ENCODE data around the gene ADD3. TPM values are rescaled to one million over a fixed set of nuclear protein-coding genes. Genes with fewer than 3 reads are reported as not detected.

The ADD3 gene
- total and polyA plus RNA-seq, 2 donors (not counting 3 experiments of a cell fraction or from before 2014, with no cell fraction given) = 14.9 to 55.2 TPM

DNA sequence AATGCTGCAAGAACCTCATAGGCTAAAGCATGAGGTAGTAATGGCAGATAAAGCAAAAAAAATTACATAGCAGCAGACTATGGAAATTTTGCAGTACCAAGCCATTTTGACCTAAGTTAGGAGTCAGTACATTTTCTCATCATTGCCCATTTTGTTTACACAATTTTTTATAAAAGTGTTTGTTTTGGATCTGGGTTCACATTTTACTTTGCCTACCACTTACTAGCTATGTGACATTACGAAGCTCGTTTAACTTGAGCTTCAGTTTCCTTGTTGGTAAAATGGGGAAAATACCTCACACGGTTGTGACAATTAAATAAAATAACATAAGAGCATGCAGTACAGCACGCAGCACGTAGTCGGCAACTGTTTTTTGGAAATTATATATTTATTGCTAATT, 99.6 kb downstream of the ADD3 start:
- H4K20me1 ChIP-seq (replicated peaks; ENCODE audit: control insufficient read depth, extremely low read depth, insufficient read depth, low read length) = no peaks in the 10 kb centered on the region
- intact Hi-C loops (cut with micrococcal nuclease) = no loop called here
- no peaks in the 10 kb centered on the region for H3K9me3 ChIP-seq (replicated peaks; ENCODE audit: control insufficient read depth, insufficient read depth, low read length)
- no peak overlapping the region for H3K4me2 ChIP-seq (ENCODE audit: insufficient read depth, low read length)
- H3K79me2 ChIP-seq (ENCODE audit: control insufficient read depth, insufficient read depth, low read length) = no peaks in the 10 kb centered on the region
- no peak for DNase-seq (ENCODE audit: low read depth, low spot score)
- no peaks in the 10 kb centered on the region for H3K27me3 ChIP-seq (ENCODE audit: control insufficient read depth in 2 of 2, insufficient read depth in 2 of 2, low read length in 2 of 2)
- no peaks in the 10 kb centered on the region for H3K4me1 ChIP-seq (ENCODE audit: control insufficient read depth, extremely low read depth, insufficient read depth, low read length)
- dilution Hi-C loops (cut with MboI; ENCODE audit: extremely low pct_ligation_motif_present, low sequenced_read_pairs) = no loop called here
- no peak for FAIRE-seq
- POLR2A ChIA-PET = no interaction called here
- no peaks in the 10 kb centered on the region for H3K9me1 ChIP-seq (replicated peaks; ENCODE audit: control insufficient read depth, extremely low read depth, insufficient read depth, low read length)
- TF ChIP-seq POLR2AphosphoS5 (IDR thresholded peaks at IDR 0.05; ENCODE audit: insufficient read depth, low read depth, low read length) (no peak), GATA2 (IDR thresholded peaks at IDR 0.05; ENCODE audit: insufficient read depth, insufficient read length, low read depth, low read length) (no peak), JUN (IDR thresholded peaks at IDR 0.05; ENCODE audit: borderline replicate concordance, insufficient read depth, insufficient read length, low read depth) (no peak), MYC (IDR thresholded peaks at IDR 0.05; ENCODE audit: low read depth, low read length) (no peak), EZH2 (IDR thresholded peaks at IDR 0.05; ENCODE audit: borderline replicate concordance, low read depth, low read length, severe bottlenecking) (no peak), POLR2A (IDR thresholded peaks at IDR 0.05; ENCODE audit: low read depth, low read length) (no peak), FOS (IDR thresholded peaks at IDR 0.05; ENCODE audit: borderline replicate concordance, insufficient read depth, low read length) (no peak)
- TF ChIP-seq, protein P1, sequence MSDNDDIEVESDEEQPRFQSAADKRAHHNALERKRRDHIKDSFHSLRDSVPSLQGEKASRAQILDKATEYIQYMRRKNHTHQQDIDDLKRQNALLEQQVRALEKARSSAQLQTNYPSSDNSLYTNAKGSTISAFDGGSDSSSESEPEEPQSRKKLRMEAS (IDR thresholded peaks at IDR 0.05; ENCODE audit: insufficient read depth, insufficient read length) = no peak
- TF ChIP-seq, protein P2, sequence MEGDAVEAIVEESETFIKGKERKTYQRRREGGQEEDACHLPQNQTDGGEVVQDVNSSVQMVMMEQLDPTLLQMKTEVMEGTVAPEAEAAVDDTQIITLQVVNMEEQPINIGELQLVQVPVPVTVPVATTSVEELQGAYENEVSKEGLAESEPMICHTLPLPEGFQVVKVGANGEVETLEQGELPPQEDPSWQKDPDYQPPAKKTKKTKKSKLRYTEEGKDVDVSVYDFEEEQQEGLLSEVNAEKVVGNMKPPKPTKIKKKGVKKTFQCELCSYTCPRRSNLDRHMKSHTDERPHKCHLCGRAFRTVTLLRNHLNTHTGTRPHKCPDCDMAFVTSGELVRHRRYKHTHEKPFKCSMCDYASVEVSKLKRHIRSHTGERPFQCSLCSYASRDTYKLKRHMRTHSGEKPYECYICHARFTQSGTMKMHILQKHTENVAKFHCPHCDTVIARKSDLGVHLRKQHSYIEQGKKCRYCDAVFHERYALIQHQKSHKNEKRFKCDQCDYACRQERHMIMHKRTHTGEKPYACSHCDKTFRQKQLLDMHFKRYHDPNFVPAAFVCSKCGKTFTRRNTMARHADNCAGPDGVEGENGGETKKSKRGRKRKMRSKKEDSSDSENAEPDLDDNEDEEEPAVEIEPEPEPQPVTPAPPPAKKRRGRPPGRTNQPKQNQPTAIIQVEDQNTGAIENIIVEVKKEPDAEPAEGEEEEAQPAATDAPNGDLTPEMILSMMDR (IDR thresholded peaks at IDR 0.05; ENCODE audit: extremely low read depth in 1 of 2, insufficient read depth in 1 of 2, low read depth in 1 of 2, low read length in 2 of 2) = no peak
- H3K36me3 ChIP-seq (ENCODE audit: control insufficient read depth in 2 of 2, extremely low read depth in 1 of 2, insufficient read depth in 2 of 2, low read length in 2 of 2) = peaks cover 0 to 2% of the 10 kb centered on the region in 2 experiments
- no peak overlapping the region for H3K27ac ChIP-seq (ENCODE audit: insufficient read depth, low read depth, low read length)
- H2AFZ ChIP-seq (ENCODE audit: low read depth, low read length) = no peak overlapping the region
- no peak overlapping the region for H3K4me3 ChIP-seq (replicated peaks in 1 of 3; ENCODE audit: insufficient read depth in 1 of 3, low read depth in 1 of 3, low read length in 3 of 3)
- BruUV-seq (replicated peaks) = no TSS peak
- H3K9ac ChIP-seq (replicated peaks; ENCODE audit: extremely low read depth, insufficient read depth, low read length) = no peak overlapping the region
- CTCF ChIA-PET = interaction anchor here (1.9 to 2.0 kb wide), 2 partner anchors 9 to 129 kb away, joined by 4 to 6 read pairs; no protein-coding TSS in a partner anchor
